ENCODE measurements around the gene CCDC148. TPM values are rescaled to one million over a fixed set of nuclear protein-coding genes. Genes with fewer than 3 reads are reported as not detected.

The CCDC148 gene
- total RNA-seq, 4 donors from 2014 or later = 0.19 to 0.31 TPM; not detected in 2

- H3K4me1 ChIP-seq = no peaks in the 10 kb centered on the region
- H3K27ac ChIP-seq = no peak overlapping the region
- no peak for DNase-seq
- 65 to 68% methylated on average over 3 of the region's 3 CpGs for WGBS, 2 donors
- H3K4me3 ChIP-seq = no peak overlapping the region
- intact Hi-C loops (cut with DNase I) = no loop called here
- no peaks in the 10 kb centered on the region for H3K36me3 ChIP-seq
- no peaks in the 10 kb centered on the region for H3K27me3 ChIP-seq
- peaks cover 0 to 12% (median 0%) of the 10 kb centered on the region in 3 donors for H3K9me3 ChIP-seq
- TF ChIP-seq POLR2A (IDR thresholded peaks at IDR 0.05) (no peak), CTCF (IDR thresholded peaks at IDR 0.05) (no peak)
Measured at GRCh38 chr2:158407031-158407430, 49.5 kb downstream of the CCDC148 start.

- no peak for DNase-seq
- Histone ChIP-seq H3K9me3 (peaks cover 0 to 7% (median 0%) of the 10 kb centered on the region in 3 donors), H3K4me3 (no peak overlapping the region), H3K27ac (no peak overlapping the region), H3K36me3 (no peaks in the 10 kb centered on the region), H3K4me1 (no peaks in the 10 kb centered on the region), H3K27me3 (no peaks in the 10 kb centered on the region)
- intact Hi-C loops (cut with DNase I) = no loop called here
- no peak for TF ChIP-seq CTCF (IDR thresholded peaks at IDR 0.05)
- WGBS, 2 donors = 89 to 90% methylated on average over 3 of the region's 3 CpGs
Measured at GRCh38 chr2:158405341-158405740, 51.2 kb downstream of the CCDC148 start.

- H3K4me3 ChIP-seq = no peak overlapping the region
- WGBS, 2 donors = 37 to 53% methylated on average over 1 of the region's 1 CpG
- no peaks in the 10 kb centered on the region for H3K4me1 ChIP-seq
- no peaks in the 10 kb centered on the region for H3K36me3 ChIP-seq
- H3K27ac ChIP-seq = no peak overlapping the region
- intact Hi-C loops (cut with DNase I) = no loop called here
- no peaks in the 10 kb centered on the region for H3K9me3 ChIP-seq
- no peaks in the 10 kb centered on the region for H3K27me3 ChIP-seq
- no peak for DNase-seq
- TF ChIP-seq POLR2A (IDR thresholded peaks at IDR 0.05) = no peak
- TF ChIP-seq CTCF (IDR thresholded peaks at IDR 0.05) = no peak
Measured at GRCh38 chr2:158403237-158403636, 53.3 kb downstream of the CCDC148 start.

GRCh38 chr2:158402665-158403064 lies 53.9 kb downstream of the CCDC148 start:
- no peak for TF ChIP-seq POLR2A (IDR thresholded peaks at IDR 0.05)
- TF ChIP-seq CTCF (IDR thresholded peaks at IDR 0.05) = no peak
- 44 to 56% methylated on average over 2 of the region's 2 CpGs for WGBS, 2 donors
- no peaks in the 10 kb centered on the region for H3K4me1 ChIP-seq
- H3K27me3 ChIP-seq = no peaks in the 10 kb centered on the region
- DNase-seq = no peak
- no peaks in the 10 kb centered on the region for H3K9me3 ChIP-seq
- H3K27ac ChIP-seq = no peak overlapping the region
- intact Hi-C loops (cut with DNase I) = no loop called here
- H3K36me3 ChIP-seq = no peaks in the 10 kb centered on the region
- no peak overlapping the region for H3K4me3 ChIP-seq

- Histone ChIP-seq H3K4me3 (no peak overlapping the region), H3K27ac (no peak overlapping the region), H3K36me3 (no peaks in the 10 kb centered on the region), H3K27me3 (no peaks in the 10 kb centered on the region), H3K4me1 (no peaks in the 10 kb centered on the region), H3K9me3 (no peaks in the 10 kb centered on the region)
- no peak for DNase-seq
- TF ChIP-seq POLR2A (IDR thresholded peaks at IDR 0.05) = no peak
- no peak for TF ChIP-seq CTCF (IDR thresholded peaks at IDR 0.05)
- 40 to 47% methylated on average over 1 of the region's 1 CpG for WGBS, 2 donors
- intact Hi-C loops (cut with DNase I) = no loop called here
Measured at GRCh38 chr2:158395166-158395565, 61.4 kb downstream of the CCDC148 start.

All from esophagus squamous epithelium (tissue), 5 donors.